Measurements from ENCODE around the gene ELL.

ELL gene

GRCh38 chr19:18506101-18506930 is 15.6 kb downstream of the ELL start:
- Histone ChIP-seq H3K9ac (ENCODE audit: low read length) (no peak overlapping the region), H2AFZ (ENCODE audit: low read depth, low read length, severe bottlenecking) (no peak overlapping the region), H3K27me3 (ENCODE audit: low read length) (no peaks in the 10 kb centered on the region), H3K9me2 (replicated peaks; ENCODE audit: insufficient read depth, low read length) (no peaks in the 10 kb centered on the region), H3K79me2 (ENCODE audit: insufficient read depth, low read length) (peaks cover 97% of the 10 kb centered on the region), H3K9me3 (ENCODE audit: insufficient read depth, low read length) (no peaks in the 10 kb centered on the region), H3K4me2 (ENCODE audit: low read depth, low read length, poor library complexity, severe bottlenecking) (no peak overlapping the region), H3K27ac (ENCODE audit: low read depth, low read length) (no peak overlapping the region), H4K20me1 (ENCODE audit: low read depth, low read length) (no peaks in the 10 kb centered on the region), H3K4me3 (ENCODE audit: insufficient read depth, low read length, poor library complexity, severe bottlenecking) (no peak overlapping the region), H3K36me3 (ENCODE audit: low read length) (no peaks in the 10 kb centered on the region), H3F3A (ENCODE audit: insufficient read depth) (no peaks in the 10 kb centered on the region)
- TF ChIP-seq EZH2phosphoT487 (conservative IDR thresholded peaks at IDR 0.05; ENCODE audit: low read length) (no peak), CTCF (IDR thresholded peaks at IDR 0.05; ENCODE audit: insufficient read depth, low read length, poor library complexity, severe bottlenecking) (no peak)

- H3K27ac ChIP-seq (ENCODE audit: low read depth, low read length) = no peak overlapping the region
Measured at GRCh38 chr19:18504886-18505610, 16.8 kb downstream of the ELL start.

More at GRCh38 chr19:18504886-18505610, 16.8 kb downstream of the ELL start:
- H3K9ac ChIP-seq (ENCODE audit: low read length) = no peak overlapping the region
- peaks cover 99% of the 10 kb centered on the region for H3K79me2 ChIP-seq (ENCODE audit: insufficient read depth, low read length)
- H3K36me3 ChIP-seq (ENCODE audit: low read length) = no peaks in the 10 kb centered on the region
- no peaks in the 10 kb centered on the region for H4K20me1 ChIP-seq (ENCODE audit: low read depth, low read length)
- no peak for TF ChIP-seq CTCF (IDR thresholded peaks at IDR 0.05; ENCODE audit: insufficient read depth, low read length, poor library complexity, severe bottlenecking)
- TF ChIP-seq EZH2phosphoT487 (conservative IDR thresholded peaks at IDR 0.05; ENCODE audit: low read length) = no peak
- no peaks in the 10 kb centered on the region for H3K27me3 ChIP-seq (ENCODE audit: low read length)
- H3K9me3 ChIP-seq (ENCODE audit: insufficient read depth, low read length) = no peaks in the 10 kb centered on the region
- no peak overlapping the region for H2AFZ ChIP-seq (ENCODE audit: low read depth, low read length, severe bottlenecking)
- H3F3A ChIP-seq (ENCODE audit: insufficient read depth) = no peaks in the 10 kb centered on the region
- no peak overlapping the region for H3K4me2 ChIP-seq (ENCODE audit: low read depth, low read length, poor library complexity, severe bottlenecking)
- no peaks in the 10 kb centered on the region for H3K9me2 ChIP-seq (replicated peaks; ENCODE audit: insufficient read depth, low read length)
- H3K4me3 ChIP-seq (ENCODE audit: insufficient read depth, low read length, poor library complexity, severe bottlenecking) = no peak overlapping the region
